HepG2 (cell line): Measurements from ENCODE around the gene GNG12. TPM values are rescaled to one million over a fixed set of nuclear protein-coding genes. Genes with fewer than 3 reads are reported as not detected.

Source experiments
- ATF6 ChIP-seq: sonication (generic); formaldehyde crosslinking; conservative IDR thresholded peaks from 2 replicates; pipeline ENCODE4 v1.4.0; 2020; ENCODE audit warnings: missing genetic modification reagents
- BORCS8-MEF2B ChIP-seq: sonication (generic); formaldehyde crosslinking; IDR thresholded peaks from 2 replicates; pipeline ENCODE4 v1.8.0; 2022; ENCODE audit warnings: mild to moderate bottlenecking, missing genetic modification reagents
- FOXK1 ChIP-seq: sonication (generic); formaldehyde crosslinking; IDR thresholded peaks from 2 replicates; pipeline ENCODE4 v1.4.0; 2020; ENCODE audit warnings: low read depth, missing genetic modification reagents, borderline replicate concordance
- HNF1B ChIP-seq: sonication (generic); formaldehyde crosslinking; IDR thresholded peaks from 2 replicates; pipeline ENCODE4 v1.5.1; 2020; ENCODE audit warnings: mild to moderate bottlenecking, moderate library complexity, missing genetic modification reagents
- IRF1 ChIP-seq: sonication (generic); formaldehyde crosslinking; IDR thresholded peaks from 2 replicates; pipeline ENCODE4 v1.4.0; 2020; ENCODE audit warnings: low read depth, mild to moderate bottlenecking, missing genetic modification reagents
- MEIS1 ChIP-seq: sonication (generic); formaldehyde crosslinking; IDR thresholded peaks from 2 replicates; pipeline ENCODE4 v1.9.0; 2021; ENCODE audit warnings: mild to moderate bottlenecking, missing genetic modification reagents, moderate library complexity, borderline replicate concordance
- MYC ChIP-seq: sonication (generic); formaldehyde crosslinking; IDR thresholded peaks from 2 replicates; pipeline ENCODE4 v1.9.0; 2021; ENCODE audit warnings: missing genetic modification reagents, borderline replicate concordance
- PAX8 ChIP-seq: sonication (generic); formaldehyde crosslinking; IDR thresholded peaks from 2 replicates; pipeline ENCODE4 v1.8.0; 2022; ENCODE audit warnings: mild to moderate bottlenecking, missing genetic modification reagents, borderline replicate concordance
- STAG1 ChIP-seq: sonication (generic); formaldehyde crosslinking; IDR thresholded peaks from 2 replicates; pipeline ENCODE4 v1.4.0; 2020; ENCODE audit warnings: missing genetic modification reagents
- TCF12 ChIP-seq, 2 experiments: fragments of 450-650 bp in 1 of 2; sonication (generic) in 1 of 2; formaldehyde crosslinking in 1 of 2; IDR thresholded peaks; 2 replicates each; pipeline versions ENCODE4 v1.6.1 to v1.8.0; 2017 to 2022; ENCODE audit warnings: antibody characterized with exemption in 1 of 2, mild to moderate bottlenecking in 1 of 2, missing genetic modification reagents in 1 of 2, moderate library complexity in 1 of 2
- ZNF143 ChIP-seq: sonication (generic); formaldehyde crosslinking; IDR thresholded peaks from 2 replicates; pipeline ENCODE4 v1.4.0; 2020; ENCODE audit warnings: missing genetic modification reagents
- ZNF513 ChIP-seq: sonication (generic); formaldehyde crosslinking; conservative IDR thresholded peaks from 2 replicates; pipeline ENCODE4 v1.5.0; 2020; ENCODE audit warnings: missing genetic modification reagents
- ZNF891 ChIP-seq: sonication (generic); formaldehyde crosslinking; IDR thresholded peaks from 2 replicates; pipeline ENCODE4 v1.5.0; 2020; ENCODE audit warnings: mild to moderate bottlenecking, missing genetic modification reagents
- ZSCAN12 ChIP-seq: sonication (generic); formaldehyde crosslinking; IDR thresholded peaks from 2 replicates; pipeline ENCODE4 v1.9.0; 2021; ENCODE audit warnings: mild to moderate bottlenecking, missing genetic modification reagents
- polyA plus RNA-seq, 8 experiments: library from polyadenylated mRNA; depleted of rRNA in 3 of 8; stranded (reverse) in 7 of 8; unstranded in 1 of 8; fragments of >200 nt; fragmentation: Illumina TruSeq in 4 of 8; extraction: Trizol in 4 of 8; gene quantifications; 2 replicates each; pipeline versions ENCODE4 v1.2.1 to v1.2.3, GENCODE V29; 2011 to 2016; ENCODE audit warnings: low read depth in 4 of 8, missing spikeins in 1 of 8, mixed read lengths in 1 of 8; ENCODE audit not compliant: insufficient read depth in 1 of 8
- total RNA-seq, 5 experiments: library from RNA; depleted of rRNA; stranded (reverse); fragments of >200 nt; fragmentation: Illumina TruSeq; extraction: Trizol; gene quantifications; 2 replicates each; pipeline ENCODE4 v1.2.3, GENCODE V29; 2016; ENCODE audit warnings: low read depth in 1 of 5
- TF ChIP-seq, protein P1 (sequence below): sonication (generic); formaldehyde crosslinking; IDR thresholded peaks from 2 replicates; pipeline ENCODE4 v1.5.0; 2020; ENCODE audit warnings: missing genetic modification reagents, mild to moderate bottlenecking, borderline replicate concordance
- TF ChIP-seq, protein P2 (sequence below): sonication (generic); formaldehyde crosslinking; IDR thresholded peaks from 2 replicates; pipeline ENCODE4 v1.5.1; 2020; ENCODE audit warnings: missing genetic modification reagents, mild to moderate bottlenecking, borderline replicate concordance
- TF ChIP-seq, protein P3 (sequence below): sonication (generic); formaldehyde crosslinking; IDR thresholded peaks from 2 replicates; pipeline ENCODE4 v1.8.0; 2023; ENCODE audit warnings: mild to moderate bottlenecking, missing genetic modification reagents

The GNG12 gene
- total and polyA plus RNA-seq, 2 of the 13 experiments (the other 11 are each of a cell fraction or from before 2014, with no cell fraction given): 0.11 TPM

GRCh38 chr1:67700692-67701410 is 132.4 kb downstream of the GNG12 start (continued):
- TF ChIP-seq IRF1 (CRISPR knock-in tag) (no peak), FOXK1 (CRISPR knock-in tag) (peak; percentile 74; the same call in 1 of the 2 replicates), ZNF891 (CRISPR knock-in tag) (no peak; the same call in 1 of the 2 replicates), TCF12 (IDR thresholded peaks at IDR 0.05) (no peak), TCF12 (CRISPR knock-in tag; IDR thresholded peaks at IDR 0.05) (no peak; the same call in 1 of the 2 replicates), STAG1 (peak; percentile 23; the same call in 1 of the 2 replicates), ZNF513 (no peak), MYC (0 out of 2 replicates have a peak, but pooled peaks have one; percentile 18), ZSCAN12 (CRISPR knock-in tag) (no peak), ATF6 (CRISPR knock-in tag) (no peak), BORCS8-MEF2B (CRISPR knock-in tag) (0 out of 2 replicates have a peak, but pooled peaks have one; percentile 28), HNF1B (peak; percentile 92), PAX8 (CRISPR knock-in tag) (no peak), MEIS1 (CRISPR knock-in tag) (no peak), ZNF143 (0 out of 2 replicates have a peak, but pooled peaks have one; percentile 37)
- TF ChIP-seq, protein P1, sequence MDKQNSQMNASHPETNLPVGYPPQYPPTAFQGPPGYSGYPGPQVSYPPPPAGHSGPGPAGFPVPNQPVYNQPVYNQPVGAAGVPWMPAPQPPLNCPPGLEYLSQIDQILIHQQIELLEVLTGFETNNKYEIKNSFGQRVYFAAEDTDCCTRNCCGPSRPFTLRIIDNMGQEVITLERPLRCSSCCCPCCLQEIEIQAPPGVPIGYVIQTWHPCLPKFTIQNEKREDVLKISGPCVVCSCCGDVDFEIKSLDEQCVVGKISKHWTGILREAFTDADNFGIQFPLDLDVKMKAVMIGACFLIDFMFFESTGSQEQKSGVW (CRISPR knock-in tag): no peak
- TF ChIP-seq, protein P2, sequence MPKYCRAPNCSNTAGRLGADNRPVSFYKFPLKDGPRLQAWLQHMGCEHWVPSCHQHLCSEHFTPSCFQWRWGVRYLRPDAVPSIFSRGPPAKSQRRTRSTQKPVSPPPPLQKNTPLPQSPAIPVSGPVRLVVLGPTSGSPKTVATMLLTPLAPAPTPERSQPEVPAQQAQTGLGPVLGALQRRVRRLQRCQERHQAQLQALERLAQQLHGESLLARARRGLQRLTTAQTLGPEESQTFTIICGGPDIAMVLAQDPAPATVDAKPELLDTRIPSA (CRISPR knock-in tag): no peak
- TF ChIP-seq, protein P3, sequence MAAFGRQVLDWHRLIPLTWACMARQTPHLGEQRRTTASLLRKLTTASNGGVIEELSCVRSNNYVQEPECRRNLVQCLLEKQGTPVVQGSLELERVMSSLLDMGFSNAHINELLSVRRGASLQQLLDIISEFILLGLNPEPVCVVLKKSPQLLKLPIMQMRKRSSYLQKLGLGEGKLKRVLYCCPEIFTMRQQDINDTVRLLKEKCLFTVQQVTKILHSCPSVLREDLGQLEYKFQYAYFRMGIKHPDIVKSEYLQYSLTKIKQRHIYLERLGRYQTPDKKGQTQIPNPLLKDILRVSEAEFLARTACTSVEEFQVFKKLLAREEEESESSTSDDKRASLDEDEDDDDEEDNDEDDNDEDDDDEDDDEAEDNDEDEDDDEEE (CRISPR knock-in tag): 0 out of 2 replicates have a peak, but pooled peaks have one; percentile 42
